GM10248 (cell line): ENCODE data around the gene SRPK2.
"Not testable (repeated sequence)": the region's sequence is repeated elsewhere in the genome, so short reads cannot be mapped to it uniquely, and the experiment has no call there.

Source experiments
- CTCF ChIA-PET: fragments of 300-600 bp; sonication (Branson Sonifier 250); formaldehyde crosslinking; extraction: SDS; loops from one replicate; lab custom pipeline; 2021; ENCODE audit warnings: antibody characterized with exemption; lab: Yijun Ruan, JAX
- POLR2A ChIA-PET: fragments of 350-650 bp; sonication (Branson Sonifier 250); formaldehyde crosslinking; extraction: SDS; loops from one replicate; lab custom pipeline; 2020; ENCODE audit warnings: antibody characterized with exemption; lab: Yijun Ruan, JAX
- DNase-seq: peaks from one replicate; pipeline ENCODE4 v3.0.0; 2012; ENCODE audit errors: extremely low spot score
- TF ChIP-seq, protein P1 (sequence below): IDR thresholded peaks from 2 replicates; pipeline ENCODE4 v1.5.1; 2012; ENCODE audit warnings: mild to moderate bottlenecking, low read depth; ENCODE audit errors: extremely low read depth, missing control alignments, control extremely low read depth

SRPK2 gene

GRCh38 chr7:105339404-105340323 is 49.1 kb downstream of the SRPK2 start:
- ChIA-PET CTCF (interaction anchor here (0.9 kb wide), 1 partner anchor 49 kb away, joined by 3 read pairs; the partner anchor contains the start of gene SRPK2), POLR2A (interaction anchor here (0.7 kb wide), 1 partner anchor 151 kb away, joined by 7 read pairs; no protein-coding TSS in a partner anchor)
- TF ChIP-seq, protein P1, sequence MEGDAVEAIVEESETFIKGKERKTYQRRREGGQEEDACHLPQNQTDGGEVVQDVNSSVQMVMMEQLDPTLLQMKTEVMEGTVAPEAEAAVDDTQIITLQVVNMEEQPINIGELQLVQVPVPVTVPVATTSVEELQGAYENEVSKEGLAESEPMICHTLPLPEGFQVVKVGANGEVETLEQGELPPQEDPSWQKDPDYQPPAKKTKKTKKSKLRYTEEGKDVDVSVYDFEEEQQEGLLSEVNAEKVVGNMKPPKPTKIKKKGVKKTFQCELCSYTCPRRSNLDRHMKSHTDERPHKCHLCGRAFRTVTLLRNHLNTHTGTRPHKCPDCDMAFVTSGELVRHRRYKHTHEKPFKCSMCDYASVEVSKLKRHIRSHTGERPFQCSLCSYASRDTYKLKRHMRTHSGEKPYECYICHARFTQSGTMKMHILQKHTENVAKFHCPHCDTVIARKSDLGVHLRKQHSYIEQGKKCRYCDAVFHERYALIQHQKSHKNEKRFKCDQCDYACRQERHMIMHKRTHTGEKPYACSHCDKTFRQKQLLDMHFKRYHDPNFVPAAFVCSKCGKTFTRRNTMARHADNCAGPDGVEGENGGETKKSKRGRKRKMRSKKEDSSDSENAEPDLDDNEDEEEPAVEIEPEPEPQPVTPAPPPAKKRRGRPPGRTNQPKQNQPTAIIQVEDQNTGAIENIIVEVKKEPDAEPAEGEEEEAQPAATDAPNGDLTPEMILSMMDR, result no peak
- no peak for DNase-seq

DNA sequence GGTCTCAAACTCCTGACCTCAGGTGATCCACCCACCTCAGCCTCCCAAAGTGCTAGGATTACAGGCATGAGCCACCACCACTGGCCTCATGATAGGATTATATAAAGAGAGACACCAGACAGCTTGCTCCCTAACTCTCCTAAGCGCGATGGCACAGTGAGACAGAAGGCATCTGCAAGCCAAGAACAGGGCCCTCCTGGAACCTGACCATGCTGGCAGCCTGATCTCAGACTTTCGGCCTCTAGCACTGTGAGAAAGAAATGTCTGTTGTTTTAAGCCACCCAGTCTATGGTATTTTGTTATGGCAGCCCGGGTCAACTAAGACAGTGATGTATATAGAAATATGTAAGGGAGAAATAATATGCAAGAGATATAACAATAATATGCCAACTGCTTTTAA is 51.2 kb downstream of the SRPK2 start:
- TF ChIP-seq, protein P1, result no peak
- POLR2A ChIA-PET, result no interaction called here
- CTCF ChIA-PET, result no interaction called here
- no peak for DNase-seq

DNA sequence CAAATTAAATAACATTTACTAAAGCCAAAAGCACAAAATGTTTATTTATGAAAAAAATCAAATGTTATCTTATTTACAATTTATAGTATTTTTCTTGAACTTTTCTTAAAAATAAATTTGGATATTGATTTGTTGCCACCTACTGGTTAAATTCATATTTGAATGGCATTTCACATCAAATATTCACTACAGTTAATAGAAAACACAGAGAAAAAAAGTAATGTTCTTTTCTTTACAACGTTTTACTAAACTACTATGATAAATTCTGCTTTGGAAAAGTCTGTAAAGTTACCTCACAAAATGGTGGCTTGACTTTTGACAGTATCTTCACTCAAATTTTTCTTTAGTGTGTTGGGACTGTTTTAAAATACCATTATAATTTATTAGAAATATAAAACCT is 52.7 kb downstream of the SRPK2 start:
- no peak for DNase-seq
- TF ChIP-seq, protein P1, result peak; percentile 45
- ChIA-PET CTCF (interaction anchor here (1.5 to 2.0 kb wide), 2 partner anchors 37 to 355 kb away, joined by 3 to 4 read pairs; no protein-coding TSS in a partner anchor), POLR2A (no interaction called here)

- POLR2A ChIA-PET, DNase-seq: not testable (repeated sequence)
- CTCF ChIA-PET, result interaction anchor here (1.0 to 1.2 kb wide), 3 partner anchors 10 to 352 kb away, joined by 3 read pairs; no protein-coding TSS in a partner anchor
Observed at GRCh38 chr7:105332661-105333060, 56.1 kb downstream of the SRPK2 start.

- DNase-seq, result no peak
- ChIA-PET POLR2A (no interaction called here), CTCF (interaction anchor here (1.8 kb wide), 1 partner anchor 68 kb away, joined by 4 read pairs; no protein-coding TSS in a partner anchor)
- TF ChIP-seq, protein P1, result no peak
Observed at GRCh38 chr7:105330526-105330925, 58.2 kb downstream of the SRPK2 start.

- TF ChIP-seq, protein P1, result no peak
- POLR2A ChIA-PET, result no interaction called here
- CTCF ChIA-PET, result interaction anchor here (1.5 kb wide), 1 partner anchor 114 kb away, joined by 3 read pairs; no protein-coding TSS in a partner anchor
- no peak for DNase-seq
Observed at GRCh38 chr7:105327201-105327600, 61.5 kb downstream of the SRPK2 start.
